Subcutaneous adipose tissue (tissue), 4 donors: ENCODE data around the gene DCDC1. TPM values are rescaled to one million over a fixed set of nuclear protein-coding genes. Genes with fewer than 3 reads are reported as not detected.

ENCODE experiments used
- total RNA-seq, 4 donors: library from RNA; depleted of rRNA; stranded (reverse); fragments of >200 nt; gene quantifications; one replicate each; pipeline ENCODE4 v1.1.0, GENCODE V29; 2016
- TF ChIP-seq, protein P1 (sequence below): fragments of 450-650 bp; IDR thresholded peaks from one replicate; pipeline ENCODE4 v1.5.1; 2016; ENCODE audit warnings: low read depth, mild to moderate bottlenecking, control low read depth, antibody characterized with exemption, moderate library complexity

DCDC1 gene
- total RNA-seq, 4 donors from 2014 or later = 0.17 to 0.22 TPM; not detected in 2

DNA sequence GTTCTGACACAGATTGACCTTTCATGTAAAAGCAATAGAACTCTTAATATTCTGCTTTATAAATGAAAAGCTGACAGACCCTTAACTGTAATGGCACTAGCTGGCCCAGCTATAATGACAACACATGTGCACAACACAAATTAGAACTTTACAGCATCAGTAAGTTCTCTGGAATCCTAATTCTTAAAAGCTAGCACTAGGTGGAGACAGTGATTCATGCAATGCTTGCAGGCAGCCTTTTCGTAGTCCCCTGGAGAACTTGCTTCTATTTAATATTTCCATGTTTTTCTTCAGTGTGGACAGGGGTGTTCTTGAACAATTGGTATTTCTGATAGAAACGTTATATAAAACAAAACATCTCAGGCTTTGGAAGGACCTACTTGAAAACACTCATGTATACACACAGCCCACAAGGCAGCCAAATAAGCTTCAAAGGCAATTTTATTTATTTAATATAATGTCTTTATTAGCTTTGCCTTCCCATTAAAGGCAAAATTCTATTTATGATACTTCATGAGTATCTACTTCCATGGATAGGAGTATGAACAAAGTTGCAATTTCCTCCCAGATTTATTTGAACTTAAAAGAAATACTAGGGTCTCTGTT, 409.0 kb downstream of the DCDC1 start:
- TF ChIP-seq, protein P1, sequence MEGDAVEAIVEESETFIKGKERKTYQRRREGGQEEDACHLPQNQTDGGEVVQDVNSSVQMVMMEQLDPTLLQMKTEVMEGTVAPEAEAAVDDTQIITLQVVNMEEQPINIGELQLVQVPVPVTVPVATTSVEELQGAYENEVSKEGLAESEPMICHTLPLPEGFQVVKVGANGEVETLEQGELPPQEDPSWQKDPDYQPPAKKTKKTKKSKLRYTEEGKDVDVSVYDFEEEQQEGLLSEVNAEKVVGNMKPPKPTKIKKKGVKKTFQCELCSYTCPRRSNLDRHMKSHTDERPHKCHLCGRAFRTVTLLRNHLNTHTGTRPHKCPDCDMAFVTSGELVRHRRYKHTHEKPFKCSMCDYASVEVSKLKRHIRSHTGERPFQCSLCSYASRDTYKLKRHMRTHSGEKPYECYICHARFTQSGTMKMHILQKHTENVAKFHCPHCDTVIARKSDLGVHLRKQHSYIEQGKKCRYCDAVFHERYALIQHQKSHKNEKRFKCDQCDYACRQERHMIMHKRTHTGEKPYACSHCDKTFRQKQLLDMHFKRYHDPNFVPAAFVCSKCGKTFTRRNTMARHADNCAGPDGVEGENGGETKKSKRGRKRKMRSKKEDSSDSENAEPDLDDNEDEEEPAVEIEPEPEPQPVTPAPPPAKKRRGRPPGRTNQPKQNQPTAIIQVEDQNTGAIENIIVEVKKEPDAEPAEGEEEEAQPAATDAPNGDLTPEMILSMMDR = no peak

DNA sequence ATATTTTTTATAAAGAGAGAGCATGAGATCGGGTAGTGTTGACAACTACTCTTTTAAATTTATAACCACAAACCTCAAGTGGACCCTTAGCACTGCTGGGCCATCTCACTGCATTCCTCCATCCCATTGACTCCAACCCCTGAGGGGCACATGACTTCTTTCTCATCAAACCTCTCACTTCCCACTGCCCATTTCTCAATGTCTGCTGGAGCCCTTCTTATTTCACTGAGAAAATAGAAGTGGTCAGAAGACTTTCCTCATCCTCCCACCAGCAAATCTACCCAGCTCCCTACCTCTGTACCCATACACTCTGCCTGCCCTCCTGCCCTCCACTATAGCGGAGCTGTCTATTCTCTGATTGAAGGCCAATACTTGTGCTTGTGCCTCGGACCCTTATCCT, 412.8 kb downstream of the DCDC1 start:
- TF ChIP-seq, protein P1 = no peak

DNA sequence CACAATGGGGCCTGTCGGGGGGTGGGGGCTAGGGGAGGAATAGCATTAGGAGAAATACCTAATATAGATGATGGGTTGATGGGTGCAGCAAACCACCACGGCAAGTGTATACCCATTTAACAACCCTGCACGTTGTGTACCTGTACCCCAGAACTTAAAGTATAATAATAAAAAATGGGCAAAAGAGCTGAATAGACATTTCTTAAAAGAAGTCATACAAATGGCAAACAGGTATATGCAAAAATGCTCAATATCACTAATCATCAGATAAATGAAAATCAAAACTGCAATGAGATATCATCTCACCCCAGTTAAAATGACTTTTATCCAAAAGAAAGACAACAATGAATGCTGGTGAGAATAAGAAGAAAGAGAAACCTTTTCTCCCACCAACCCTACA, 419.7 kb downstream of the DCDC1 start:
- TF ChIP-seq, protein P1 = no peak

DNA sequence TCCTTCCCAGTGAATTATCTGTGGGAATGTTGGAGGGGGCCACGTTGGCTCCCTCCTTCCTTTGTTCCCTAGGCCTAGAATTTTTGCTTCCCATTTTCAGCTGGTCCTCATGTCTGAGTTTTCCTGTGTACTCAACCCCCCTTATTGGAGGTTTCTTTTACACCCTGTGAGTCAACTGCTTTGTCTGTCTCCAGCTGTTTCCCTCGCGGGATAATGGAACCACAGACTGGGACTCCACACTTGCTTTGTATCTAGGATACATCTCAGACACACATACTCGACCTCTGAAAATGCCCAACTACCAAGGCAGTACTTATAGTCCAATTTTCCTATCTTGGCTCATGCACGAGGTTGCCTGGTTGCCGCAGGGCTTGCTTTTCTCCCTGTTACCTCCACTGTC, 430.7 kb downstream of the DCDC1 start:
- TF ChIP-seq, protein P1 = no peak

DNA sequence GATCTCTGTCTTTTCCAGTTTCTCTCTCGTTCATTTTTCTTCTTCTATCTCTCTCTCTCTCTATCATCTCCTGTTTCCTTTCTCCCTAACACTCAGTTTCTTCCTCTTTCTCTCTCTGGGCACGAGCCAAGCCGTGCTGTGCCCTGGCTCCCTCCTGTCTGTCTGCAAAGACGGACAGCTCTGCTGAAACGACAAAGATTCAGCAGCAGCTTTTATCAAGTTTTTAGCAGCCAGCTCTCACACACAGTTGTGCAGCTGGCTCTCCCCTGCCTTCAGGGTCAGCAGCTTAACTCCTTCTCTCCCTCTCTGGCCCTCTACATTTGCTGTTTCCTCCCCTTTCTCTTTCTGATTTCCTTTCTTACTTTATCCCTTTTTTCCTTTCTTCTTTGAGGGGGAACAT, 431.4 kb downstream of the DCDC1 start:
- TF ChIP-seq, protein P1 = no peak

DNA sequence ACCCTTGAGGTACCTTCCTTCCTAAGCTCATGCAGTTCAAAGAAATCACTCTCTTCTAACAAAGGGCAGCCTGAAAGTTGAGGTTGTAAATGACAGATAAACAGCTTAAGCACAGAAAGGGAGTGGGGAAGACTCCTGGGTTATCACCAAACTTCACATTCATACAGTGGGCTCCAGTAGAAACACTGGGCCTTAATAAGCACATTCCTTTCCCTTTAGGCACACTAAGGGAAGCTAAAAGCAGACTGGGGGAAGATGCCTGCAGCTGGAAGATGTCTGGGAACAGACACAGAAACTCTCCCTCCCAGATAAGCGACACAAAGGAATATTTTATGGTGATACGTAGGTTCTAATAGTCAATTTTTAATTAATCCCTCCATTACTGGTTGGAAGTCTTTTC, 433.0 kb downstream of the DCDC1 start:
- TF ChIP-seq, protein P1 = no peak

DNA sequence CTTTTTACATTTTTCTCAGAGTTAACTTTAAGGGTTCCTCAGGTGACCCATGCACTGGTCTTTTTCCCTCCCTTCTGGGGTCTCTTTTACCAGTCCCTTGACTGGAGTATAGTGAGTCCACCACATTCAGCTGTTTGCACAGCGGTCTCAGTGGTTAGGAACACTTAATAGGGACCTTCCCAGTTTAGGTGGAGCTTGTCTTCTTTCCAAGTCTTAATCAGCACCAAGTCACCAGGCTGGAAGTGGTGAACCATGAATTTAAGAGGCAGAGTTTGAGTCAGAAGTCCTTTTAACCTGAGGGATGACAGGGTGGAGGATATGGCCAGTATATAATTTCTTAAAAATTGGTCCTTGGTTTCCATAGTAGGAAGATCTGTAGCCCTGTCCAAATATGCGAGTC, 433.7 kb downstream of the DCDC1 start:
- TF ChIP-seq, protein P1 = no peak
